Loucy (cell line): ENCODE data around the gene MOK.

Experiments used
- EZH2phosphoT487 ChIP-seq: fragments of 200-600 bp; IDR thresholded peaks from 2 replicates; pipeline ENCODE4 v1.6.1; 2018; ENCODE audit warnings: antibody characterized with exemption, mild to moderate bottlenecking, moderate library complexity, borderline replicate concordance
- TF ChIP-seq, protein P1 (sequence below): fragments of 200-600 bp; sonication (generic); conservative IDR thresholded peaks from 2 replicates; pipeline ENCODE4 v1.5.1; 2014; ENCODE audit warnings: mild to moderate bottlenecking, antibody characterized with exemption, low read length

DNA sequence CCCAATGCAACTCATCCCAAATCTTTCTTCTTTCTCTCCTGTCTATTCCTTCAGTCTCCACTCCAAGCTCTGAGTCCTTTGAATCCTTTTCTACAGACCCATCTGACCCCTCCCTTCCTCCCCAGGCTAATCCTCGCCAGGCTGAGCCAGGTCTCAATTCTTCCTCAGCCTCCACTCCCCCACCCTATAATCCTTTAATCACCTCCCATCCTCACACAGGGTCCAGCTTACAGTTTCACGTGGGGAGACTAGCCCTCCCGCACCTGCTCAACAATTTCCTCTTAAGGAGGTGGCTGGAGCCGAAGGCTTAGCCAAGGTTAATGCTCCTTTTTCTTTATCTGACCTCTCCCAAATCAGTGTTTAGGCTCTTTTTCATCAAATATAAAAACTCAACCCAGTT lies 63.8 kb downstream of the MOK start:
- TF ChIP-seq, protein P1, sequence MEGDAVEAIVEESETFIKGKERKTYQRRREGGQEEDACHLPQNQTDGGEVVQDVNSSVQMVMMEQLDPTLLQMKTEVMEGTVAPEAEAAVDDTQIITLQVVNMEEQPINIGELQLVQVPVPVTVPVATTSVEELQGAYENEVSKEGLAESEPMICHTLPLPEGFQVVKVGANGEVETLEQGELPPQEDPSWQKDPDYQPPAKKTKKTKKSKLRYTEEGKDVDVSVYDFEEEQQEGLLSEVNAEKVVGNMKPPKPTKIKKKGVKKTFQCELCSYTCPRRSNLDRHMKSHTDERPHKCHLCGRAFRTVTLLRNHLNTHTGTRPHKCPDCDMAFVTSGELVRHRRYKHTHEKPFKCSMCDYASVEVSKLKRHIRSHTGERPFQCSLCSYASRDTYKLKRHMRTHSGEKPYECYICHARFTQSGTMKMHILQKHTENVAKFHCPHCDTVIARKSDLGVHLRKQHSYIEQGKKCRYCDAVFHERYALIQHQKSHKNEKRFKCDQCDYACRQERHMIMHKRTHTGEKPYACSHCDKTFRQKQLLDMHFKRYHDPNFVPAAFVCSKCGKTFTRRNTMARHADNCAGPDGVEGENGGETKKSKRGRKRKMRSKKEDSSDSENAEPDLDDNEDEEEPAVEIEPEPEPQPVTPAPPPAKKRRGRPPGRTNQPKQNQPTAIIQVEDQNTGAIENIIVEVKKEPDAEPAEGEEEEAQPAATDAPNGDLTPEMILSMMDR = no peak
- TF ChIP-seq EZH2phosphoT487 = no peak
